D721Med (cell line): Measurements from ENCODE around the gene TANK.
A peak's percentile ranks its signal among the peaks of the same experiment; 100 is the strongest.

Experiments used
- DNase-seq: peaks from one replicate; pipeline ENCODE4 v3.0.0; 2011; ENCODE audit warnings: low spot score; ENCODE audit not compliant: insufficient read length
- FAIRE-seq: peaks from 2 replicates; lab custom pipeline; 2011; peaks lifted over from hg19 to GRCh38; lab: Jason Lieb, UNC
- TF ChIP-seq, protein P1 (sequence below): IDR thresholded peaks from 2 replicates; pipeline ENCODE4 v1.5.1; 2012; ENCODE audit warnings: mild to moderate bottlenecking, control low read depth; ENCODE audit not compliant: insufficient read depth; ENCODE audit errors: missing control alignments

The TANK gene

DNA sequence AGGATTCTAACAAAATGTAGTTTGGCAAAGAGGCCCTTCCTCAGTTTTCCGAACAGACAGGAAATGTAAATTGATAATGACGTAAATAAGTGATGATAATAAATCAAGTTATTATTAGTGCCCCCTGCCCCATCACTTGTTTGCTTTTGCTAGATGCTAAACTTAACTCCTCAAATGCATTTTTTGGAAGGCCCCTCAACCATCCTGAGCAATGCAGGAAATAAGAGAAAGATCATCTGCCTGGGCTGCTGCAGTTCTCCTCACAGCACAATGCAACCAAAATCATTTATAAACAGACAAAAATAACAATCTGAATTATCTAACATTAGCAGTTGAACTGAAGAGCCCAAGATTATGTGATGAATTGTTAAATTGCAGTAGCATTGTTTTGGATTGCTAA lies 85.4 kb downstream of the TANK start:
- TF ChIP-seq, protein P1, sequence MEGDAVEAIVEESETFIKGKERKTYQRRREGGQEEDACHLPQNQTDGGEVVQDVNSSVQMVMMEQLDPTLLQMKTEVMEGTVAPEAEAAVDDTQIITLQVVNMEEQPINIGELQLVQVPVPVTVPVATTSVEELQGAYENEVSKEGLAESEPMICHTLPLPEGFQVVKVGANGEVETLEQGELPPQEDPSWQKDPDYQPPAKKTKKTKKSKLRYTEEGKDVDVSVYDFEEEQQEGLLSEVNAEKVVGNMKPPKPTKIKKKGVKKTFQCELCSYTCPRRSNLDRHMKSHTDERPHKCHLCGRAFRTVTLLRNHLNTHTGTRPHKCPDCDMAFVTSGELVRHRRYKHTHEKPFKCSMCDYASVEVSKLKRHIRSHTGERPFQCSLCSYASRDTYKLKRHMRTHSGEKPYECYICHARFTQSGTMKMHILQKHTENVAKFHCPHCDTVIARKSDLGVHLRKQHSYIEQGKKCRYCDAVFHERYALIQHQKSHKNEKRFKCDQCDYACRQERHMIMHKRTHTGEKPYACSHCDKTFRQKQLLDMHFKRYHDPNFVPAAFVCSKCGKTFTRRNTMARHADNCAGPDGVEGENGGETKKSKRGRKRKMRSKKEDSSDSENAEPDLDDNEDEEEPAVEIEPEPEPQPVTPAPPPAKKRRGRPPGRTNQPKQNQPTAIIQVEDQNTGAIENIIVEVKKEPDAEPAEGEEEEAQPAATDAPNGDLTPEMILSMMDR: no peak
- DNase-seq (no peak), FAIRE-seq (no peak)

DNA sequence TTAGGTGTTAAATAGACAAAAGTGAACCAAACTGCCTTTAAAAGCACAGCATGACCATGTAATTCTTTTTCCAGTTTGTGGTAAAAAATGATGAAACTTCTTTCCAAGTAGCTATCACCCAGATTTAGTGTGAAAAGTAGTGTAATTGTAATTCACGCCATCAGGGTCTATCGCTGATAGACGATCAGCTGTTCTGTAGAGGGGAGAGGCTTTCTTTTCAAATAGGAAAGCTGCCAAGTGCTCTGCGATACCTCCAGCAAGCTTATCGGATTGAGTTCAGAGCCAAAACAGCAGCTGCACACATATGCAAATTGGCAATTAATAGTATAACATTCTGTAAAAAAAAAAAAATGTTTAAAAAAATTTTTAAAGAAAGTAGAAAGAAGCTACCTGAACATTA lies 86.1 kb downstream of the TANK start:
- TF ChIP-seq, protein P1: no peak

GRCh38 chr2:161250864-161251436 lies 90.7 kb downstream of the TANK start:
- peak; percentile 95 for FAIRE-seq
- TF ChIP-seq, protein P1: peak; percentile 74
- no peak for DNase-seq

More for the DNA sequence above, 86.1 kb downstream of the TANK start:
- DNase-seq (no peak), FAIRE-seq (no peak)

DNA sequence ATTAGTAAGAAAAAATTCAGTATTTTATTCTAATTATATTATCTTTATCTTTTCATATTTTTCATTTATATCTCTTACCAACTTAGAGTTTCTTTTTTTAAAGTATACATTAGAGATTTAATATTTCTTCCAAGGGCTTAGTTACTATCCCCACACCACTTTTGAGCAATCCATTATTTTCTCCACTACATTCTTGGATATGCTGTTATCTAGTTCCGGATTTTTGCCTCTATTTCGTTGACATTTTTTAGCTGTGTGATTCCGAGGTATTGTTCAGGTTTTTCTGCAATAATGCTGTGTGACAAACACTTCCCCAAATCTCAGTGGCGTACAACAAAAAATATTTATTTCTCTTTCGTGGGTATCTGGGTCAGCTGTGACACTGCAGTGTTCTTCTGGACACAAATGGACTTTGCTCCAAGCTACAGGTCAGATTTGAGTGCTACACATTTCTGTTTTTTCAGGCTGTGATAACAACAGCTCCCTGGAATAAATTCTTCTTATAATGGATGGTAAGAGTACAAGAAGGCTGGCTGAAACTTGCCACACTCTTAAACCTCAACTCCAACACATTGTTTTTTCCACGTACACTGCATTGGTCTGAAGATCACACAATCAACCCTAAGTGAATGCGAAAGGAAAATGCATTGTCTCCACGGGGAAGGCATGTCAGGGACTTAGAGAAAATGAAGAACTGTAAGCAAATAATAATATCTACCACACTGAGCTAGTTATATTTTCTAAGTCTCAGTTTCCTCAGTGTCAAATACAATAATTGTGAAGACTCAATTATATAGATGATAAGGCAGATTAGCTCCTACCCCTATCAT lies 97.1 kb downstream of the TANK start:
- DNase-seq (no peak), FAIRE-seq (no peak)
- TF ChIP-seq, protein P1: no peak

GRCh38 chr2:161265874-161266273 lies 105.6 kb downstream of the TANK start:
- DNase-seq: no peak
- TF ChIP-seq, protein P1: no peak
- no peak for FAIRE-seq

DNA sequence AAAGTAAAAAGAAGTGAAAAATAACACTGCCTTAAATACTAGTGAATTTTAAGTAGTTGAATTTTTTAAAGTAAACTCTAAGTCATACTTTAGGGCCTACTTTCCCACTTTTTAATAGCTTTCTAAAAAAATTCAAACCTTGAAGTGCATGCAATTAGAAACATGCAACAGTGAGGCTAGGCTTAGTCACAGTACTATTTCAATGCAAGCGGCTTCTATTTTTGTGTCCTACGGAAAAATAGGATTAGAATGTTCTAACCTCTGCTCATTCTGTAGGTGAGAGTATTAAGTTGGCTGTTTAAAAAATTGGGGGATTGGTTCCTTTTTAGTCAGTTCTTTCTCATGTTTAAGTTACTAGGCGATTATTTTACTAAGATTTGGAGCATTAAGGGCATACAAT lies 108.9 kb downstream of the TANK start:
- no peak for FAIRE-seq

More for the DNA sequence above, 108.9 kb downstream of the TANK start:
- TF ChIP-seq, protein P1: no peak
- DNase-seq: no peak
